Omental fat pad (tissue), 4 donors: ENCODE results near the gene OPA3. TPM values are rescaled to one million over a fixed set of nuclear protein-coding genes. Genes with fewer than 3 reads are reported as not detected.
A peak's percentile ranks its signal among the peaks of the same experiment; 100 is the strongest.

Experiments
- ATAC-seq: fragments of 150-250 bp; one replicate; pipeline ENCODE4 v1.9.1; 2016; ENCODE audit warnings: mild to moderate bottlenecking, moderate library complexity; ENCODE audit not compliant: low FRiP score
- DNase-seq: peaks from one replicate; pipeline ENCODE4 v3.0.0-alpha.2; 2019; ENCODE audit warnings: low spot score
- CTCF ChIP-seq, 3 donors: fragments of 450-650 bp; IDR thresholded peaks; one replicate each; pipeline ENCODE4 v1.5.1; 2016 to 2017; ENCODE audit warnings: antibody characterized with exemption in 3 of 3, mild to moderate bottlenecking in 3 of 3, moderate library complexity in 2 of 3
- total RNA-seq, 4 donors: library from RNA; depleted of rRNA; stranded (reverse); fragments of >200 nt; gene quantifications; one replicate each; pipeline ENCODE4 v1.1.0, GENCODE V29; 2016

Gene OPA3
- total RNA-seq, 4 donors from 2014 or later, result 6.3 to 15.5 (median 11.1) TPM

GRCh38 chr19:45478454-45479238 is 106.0 kb downstream of the OPA3 start:
- peak in 2 of 3 donors; percentile 90 to 93 for TF ChIP-seq CTCF (IDR thresholded peaks at IDR 0.05)
- ATAC-seq (peak; percentile 60), DNase-seq (peak; percentile 78)

- no peak for DNase-seq
- no peak for TF ChIP-seq CTCF (IDR thresholded peaks at IDR 0.05)
Measured at GRCh38 chr19:45477713-45478453, 106.7 kb downstream of the OPA3 start.

More at GRCh38 chr19:45477713-45478453, 106.7 kb downstream of the OPA3 start:
- peak; percentile 19 for ATAC-seq

Other genes with a start within 250 kb of the OPA3 start
- gene KLC3, start 244.1 kb downstream of the OPA3 start, total RNA-seq, result 1 to 10 TPM in 1 of 4 donors, under 1 TPM in 1, not detected in 2; 0.36 to 2.0 TPM
- gene ERCC2, start 214.2 kb downstream of the OPA3 start, total RNA-seq, result 10 to 100 TPM in 1 of 4 donors, 1 to 10 TPM in 3; 7.1 to 11.2 (median 8.4) TPM
- gene PPP1R13L, start 179.7 kb downstream of the OPA3 start, total RNA-seq, result 10 to 100 TPM; 13.7 to 20.0 (median 15.6) TPM
- 10 to 100 TPM in 1 of 4 donors, 1 to 10 TPM in 3; 5.2 to 29.8 (median 6.3) TPM for gene POLR1G, start 178.2 kb downstream of the OPA3 start, total RNA-seq
- 10 to 100 TPM; 63.7 to 93.8 (median 76.5) TPM for gene ERCC1, start 160.9 kb downstream of the OPA3 start, total RNA-seq
- 100 to 1,000 TPM; 306 to 713 (median 395) TPM for gene FOSB, start 116.8 kb downstream of the OPA3 start, total RNA-seq
- gene RTN2, start 87.8 kb downstream of the OPA3 start, total RNA-seq, result 1 to 10 TPM; 3.8 to 9.4 (median 7.0) TPM
- 1 to 10 TPM; 1.9 to 3.8 (median 2.9) TPM for gene PPM1N, start 86.4 kb downstream of the OPA3 start, total RNA-seq
- 100 to 1,000 TPM in 1 of 4 donors, 10 to 100 TPM in 3; 47.0 to 132 (median 68.7) TPM for gene VASP, start 77.3 kb downstream of the OPA3 start, total RNA-seq
- 10 to 100 TPM in 3 of 4 donors, 1 to 10 TPM in 1; 6.0 to 29.4 (median 12.0) TPM for gene GPR4, start 17.4 kb upstream of the OPA3 start, total RNA-seq
- 10 to 100 TPM; 18.0 to 22.4 (median 19.9) TPM for gene EML2, start 54.6 kb upstream of the OPA3 start, total RNA-seq
- gene GIPR, start 83.4 kb upstream of the OPA3 start, total RNA-seq, result 1 to 10 TPM; 1.1 to 8.7 (median 2.5) TPM
- 100 to 1,000 TPM; 104 to 194 (median 148) TPM for gene SNRPD2, start 107.2 kb upstream of the OPA3 start, total RNA-seq
- gene QPCTL, start 107.9 kb upstream of the OPA3 start, total RNA-seq, result 1 to 10 TPM; 2.7 to 5.8 (median 5.2) TPM
- gene FBXO46, start 146.1 kb upstream of the OPA3 start, total RNA-seq, result 1 to 10 TPM; 5.8 to 7.6 (median 6.7) TPM
- gene MEIOSIN, start 148.6 kb upstream of the OPA3 start, total RNA-seq, result not detected
- gene SIX5, start 184.4 kb upstream of the OPA3 start, total RNA-seq, result 10 to 100 TPM in 1 of 4 donors, 1 to 10 TPM in 3; 4.3 to 13.4 (median 7.8) TPM
- 10 to 100 TPM in 3 of 4 donors, 1 to 10 TPM in 1; 9.4 to 30.1 (median 23.2) TPM for gene DMPK, start 197.7 kb upstream of the OPA3 start, total RNA-seq
- 10 to 100 TPM; 26.2 to 42.5 (median 35.9) TPM for gene DMWD, start 208.0 kb upstream of the OPA3 start, total RNA-seq
- under 1 TPM in 1 of 4 donors, not detected in 3; 0.24 TPM for gene RSPH6A, start 230.5 kb upstream of the OPA3 start, total RNA-seq